HepG2 (cell line): ENCODE results near the gene ZFR. TPM values are rescaled to one million over a fixed set of nuclear protein-coding genes. Genes with fewer than 3 reads are reported as not detected.

ENCODE experiments used
- BRD4 ChIP-seq: sonication (generic); formaldehyde crosslinking; IDR thresholded peaks from 2 replicates; pipeline ENCODE4 v1.4.0; 2020; ENCODE audit warnings: missing genetic modification reagents
- CBX5 ChIP-seq: sonication (generic); formaldehyde crosslinking; IDR thresholded peaks from 2 replicates; pipeline ENCODE4 v1.4.0; 2020; ENCODE audit warnings: missing genetic modification reagents, borderline replicate concordance
- CTCF ChIP-seq: sonication (generic); formaldehyde crosslinking; IDR thresholded peaks from 2 replicates; pipeline ENCODE4 v1.5.0; 2020; ENCODE audit warnings: mild to moderate bottlenecking, missing genetic modification reagents, moderate library complexity
- GATAD1 ChIP-seq: IDR thresholded peaks from 2 replicates; pipeline ENCODE4 v1.6.1; 2016; ENCODE audit warnings: missing genetic modification reagents, missing compliant biosample characterization
- GATAD2A ChIP-seq: IDR thresholded peaks from 2 replicates; pipeline ENCODE4 v1.6.1; 2016
- KLF6 ChIP-seq: IDR thresholded peaks from 2 replicates; pipeline ENCODE4 v1.8.0; 2016; ENCODE audit warnings: missing biosample characterization, missing genetic modification reagents
- MAX ChIP-seq: IDR thresholded peaks from 2 replicates; pipeline ENCODE4 v1.6.1; 2012; ENCODE audit warnings: inconsistent platforms
- MAZ ChIP-seq, 2 experiments: sonication (generic) in 1 of 2; formaldehyde crosslinking in 1 of 2; IDR thresholded peaks; 2 replicates each; pipeline versions ENCODE4 v1.5.0 to v1.6.1; 2012 to 2020; ENCODE audit warnings: low read depth in 2 of 2, mild to moderate bottlenecking in 2 of 2, borderline replicate concordance in 1 of 2, improper control_type of control experiment in 1 of 2, low read length in 1 of 2, missing genetic modification reagents in 1 of 2, moderate library complexity in 1 of 2
- MEIS1 ChIP-seq: sonication (generic); formaldehyde crosslinking; IDR thresholded peaks from 2 replicates; pipeline ENCODE4 v1.9.0; 2021; ENCODE audit warnings: mild to moderate bottlenecking, missing genetic modification reagents, moderate library complexity, borderline replicate concordance
- NR2F6 ChIP-seq, 2 experiments: IDR thresholded peaks; 2 replicates each; pipeline ENCODE4 v1.6.1; 2016; ENCODE audit warnings: antibody characterized with exemption in 1 of 2, mild to moderate bottlenecking in 1 of 2
- RAD21 ChIP-seq: fragments of 450-650 bp; formaldehyde crosslinking; IDR thresholded peaks from 2 replicates; pipeline ENCODE4 v1.5.0; 2020; ENCODE audit warnings: mild to moderate bottlenecking
- SNAPC2 ChIP-seq: sonication (generic); formaldehyde crosslinking; IDR thresholded peaks from 2 replicates; pipeline ENCODE4 v1.8.1; 2022; ENCODE audit warnings: mild to moderate bottlenecking, missing genetic modification reagents
- ZBTB26 ChIP-seq: IDR thresholded peaks from 2 replicates; pipeline ENCODE4 v1.6.1; 2016; ENCODE audit warnings: missing compliant biosample characterization, missing genetic modification reagents, borderline replicate concordance
- ZEB1 ChIP-seq: IDR thresholded peaks from 2 replicates; pipeline ENCODE4 v1.6.1; 2012; ENCODE audit warnings: mild to moderate bottlenecking, low read depth, inconsistent platforms; ENCODE audit not compliant: insufficient replicate concordance
- ZFY ChIP-seq: sonication (generic); formaldehyde crosslinking; IDR thresholded peaks from 2 replicates; pipeline ENCODE4 v1.4.0; 2020; ENCODE audit warnings: missing genetic modification reagents
- ZMYM3 ChIP-seq: sonication (generic); formaldehyde crosslinking; IDR thresholded peaks from 2 replicates; pipeline ENCODE4 v1.5.1; 2020; ENCODE audit warnings: mild to moderate bottlenecking, missing genetic modification reagents
- ZNF280B ChIP-seq: sonication (generic); formaldehyde crosslinking; IDR thresholded peaks from 2 replicates; pipeline ENCODE4 v1.5.0; 2020; ENCODE audit warnings: missing genetic modification reagents, mild to moderate bottlenecking, borderline replicate concordance
- ZNF317 ChIP-seq: sonication (generic); formaldehyde crosslinking; IDR thresholded peaks from 2 replicates; pipeline ENCODE4 v1.5.0; 2020; ENCODE audit warnings: mild to moderate bottlenecking, missing genetic modification reagents
- ZNF350 ChIP-seq: sonication (generic); formaldehyde crosslinking; IDR thresholded peaks from 2 replicates; pipeline ENCODE4 v1.4.0; 2020; ENCODE audit warnings: mild to moderate bottlenecking, low read depth, missing genetic modification reagents, borderline replicate concordance
- ZNF547 ChIP-seq: sonication (generic); formaldehyde crosslinking; IDR thresholded peaks from 2 replicates; pipeline ENCODE4 v1.5.1; 2020; ENCODE audit warnings: mild to moderate bottlenecking, missing genetic modification reagents
- ZNF556 ChIP-seq: sonication (generic); formaldehyde crosslinking; IDR thresholded peaks from 2 replicates; pipeline ENCODE4 v1.4.0; 2020; ENCODE audit warnings: mild to moderate bottlenecking, missing genetic modification reagents, borderline replicate concordance
- ZNF580 ChIP-seq: IDR thresholded peaks from 2 replicates; pipeline ENCODE4 v1.6.1; 2016; ENCODE audit warnings: low read depth, borderline replicate concordance
- ZNF691 ChIP-seq: sonication (generic); formaldehyde crosslinking; IDR thresholded peaks from 2 replicates; pipeline ENCODE4 v1.4.0; 2020; ENCODE audit warnings: missing genetic modification reagents, low read depth, mild to moderate bottlenecking, borderline replicate concordance
- ZNF891 ChIP-seq: sonication (generic); formaldehyde crosslinking; IDR thresholded peaks from 2 replicates; pipeline ENCODE4 v1.5.0; 2020; ENCODE audit warnings: mild to moderate bottlenecking, missing genetic modification reagents
- ZSCAN21 ChIP-seq: sonication (generic); formaldehyde crosslinking; IDR thresholded peaks from 2 replicates; pipeline ENCODE4 v1.8.0; 2022; ENCODE audit warnings: mild to moderate bottlenecking, missing genetic modification reagents, moderate library complexity, borderline replicate concordance
- polyA plus RNA-seq, 8 experiments: library from polyadenylated mRNA; depleted of rRNA in 3 of 8; stranded (reverse) in 7 of 8; unstranded in 1 of 8; fragments of >200 nt; fragmentation: Illumina TruSeq in 4 of 8; extraction: Trizol in 4 of 8; gene quantifications; 2 replicates each; pipeline versions ENCODE4 v1.2.1 to v1.2.3, GENCODE V29; 2011 to 2016; ENCODE audit warnings: low read depth in 4 of 8, missing spikeins in 1 of 8, mixed read lengths in 1 of 8; ENCODE audit not compliant: insufficient read depth in 1 of 8
- total RNA-seq, 5 experiments: library from RNA; depleted of rRNA; stranded (reverse); fragments of >200 nt; fragmentation: Illumina TruSeq; extraction: Trizol; gene quantifications; 2 replicates each; pipeline ENCODE4 v1.2.3, GENCODE V29; 2016; ENCODE audit warnings: low read depth in 1 of 5

The ZFR gene
- total and polyA plus RNA-seq, 2 of the 13 experiments (the other 11 are each of a cell fraction or from before 2014, with no cell fraction given): 89.0 to 92.8 TPM

GRCh38 chr5:32329395-32329834 is 115.1 kb downstream of the ZFR start (continued):
- TF ChIP-seq ZMYM3 (CRISPR knock-in tag): peak; percentile 98
- peak; percentile 61; the same call in 1 of the 2 replicates for TF ChIP-seq ZNF691 (CRISPR knock-in tag)
- TF ChIP-seq ZNF891 (CRISPR knock-in tag): peak; percentile 79; the same call in 1 of the 2 replicates
- TF ChIP-seq CTCF (CRISPR knock-in tag): peak; percentile 94
- 0 out of 2 replicates have a peak, but pooled peaks have one; percentile 20 for TF ChIP-seq MAZ (IDR thresholded peaks at IDR 0.05; ENCODE audit: borderline replicate concordance, low read depth, low read length)
- TF ChIP-seq MAZ (CRISPR knock-in tag; IDR thresholded peaks at IDR 0.05; ENCODE audit: low read depth): no peak
- peak; percentile 45; the same call in 1 of the 2 replicates for TF ChIP-seq CBX5 (CRISPR knock-in tag)
- TF ChIP-seq ZEB1: no peak
- no peak for TF ChIP-seq ZNF556 (CRISPR knock-in tag)
- no peak for TF ChIP-seq ZBTB26 (CRISPR knock-in tag)
- peak; percentile 45 for TF ChIP-seq MAX
- TF ChIP-seq ZNF547 (CRISPR knock-in tag): no peak
- TF ChIP-seq SNAPC2 (CRISPR knock-in tag): no peak
- peak; percentile 21; the same call in 1 of the 2 replicates for TF ChIP-seq ZNF350
- TF ChIP-seq MEIS1: no peak
- peak; percentile 21; the same call in 1 of the 2 replicates for TF ChIP-seq GATAD1 (CRISPR knock-in tag)
- peak; percentile 37; the same call in 1 of the 2 replicates for TF ChIP-seq ZNF580 (CRISPR knock-in tag)
- peak; percentile 6; the same call in 1 of the 2 replicates for TF ChIP-seq ZFY
- no peak for TF ChIP-seq ZNF280B (CRISPR knock-in tag)
- TF ChIP-seq NR2F6 (IDR thresholded peaks at IDR 0.05): no peak
- TF ChIP-seq NR2F6 (CRISPR knock-in tag; IDR thresholded peaks at IDR 0.05): 0 out of 2 replicates have a peak, but pooled peaks have one; percentile 18
- TF ChIP-seq GATAD2A: peak; percentile 59; the same call in 1 of the 2 replicates
- 0 out of 2 replicates have a peak, but pooled peaks have one; percentile 18 for TF ChIP-seq ZSCAN21 (CRISPR knock-in tag)
- peak; percentile 83 for TF ChIP-seq RAD21 (CRISPR knock-in tag)
- peak; percentile 47; the same call in 1 of the 2 replicates for TF ChIP-seq BRD4
- peak; percentile 96 for TF ChIP-seq ZNF317 (CRISPR knock-in tag)
- no peak for TF ChIP-seq KLF6 (CRISPR knock-in tag)
